ENCODE results near the gene REEP3.

DNA sequence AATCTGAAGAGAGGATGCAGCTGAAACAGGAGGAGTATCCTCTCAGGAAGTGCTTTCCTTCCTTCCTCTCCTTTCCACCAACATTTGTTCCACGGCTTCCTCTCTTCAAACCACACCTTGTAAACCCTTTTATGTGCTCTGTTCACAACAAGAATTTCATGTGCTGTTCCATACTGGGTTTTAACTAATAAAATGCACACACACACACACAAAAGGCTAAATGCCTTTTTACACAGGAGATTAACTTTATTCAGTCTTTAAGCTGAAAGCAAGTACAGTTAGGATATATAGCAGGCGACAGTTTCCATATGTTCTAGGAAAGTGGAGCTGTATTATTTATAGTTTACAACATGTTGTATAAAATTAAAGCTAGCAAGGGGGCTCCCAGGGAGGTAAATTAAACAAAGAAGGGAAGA lies 106.7 kb downstream of the REEP3 start:
- TF ChIP-seq, protein P1, sequence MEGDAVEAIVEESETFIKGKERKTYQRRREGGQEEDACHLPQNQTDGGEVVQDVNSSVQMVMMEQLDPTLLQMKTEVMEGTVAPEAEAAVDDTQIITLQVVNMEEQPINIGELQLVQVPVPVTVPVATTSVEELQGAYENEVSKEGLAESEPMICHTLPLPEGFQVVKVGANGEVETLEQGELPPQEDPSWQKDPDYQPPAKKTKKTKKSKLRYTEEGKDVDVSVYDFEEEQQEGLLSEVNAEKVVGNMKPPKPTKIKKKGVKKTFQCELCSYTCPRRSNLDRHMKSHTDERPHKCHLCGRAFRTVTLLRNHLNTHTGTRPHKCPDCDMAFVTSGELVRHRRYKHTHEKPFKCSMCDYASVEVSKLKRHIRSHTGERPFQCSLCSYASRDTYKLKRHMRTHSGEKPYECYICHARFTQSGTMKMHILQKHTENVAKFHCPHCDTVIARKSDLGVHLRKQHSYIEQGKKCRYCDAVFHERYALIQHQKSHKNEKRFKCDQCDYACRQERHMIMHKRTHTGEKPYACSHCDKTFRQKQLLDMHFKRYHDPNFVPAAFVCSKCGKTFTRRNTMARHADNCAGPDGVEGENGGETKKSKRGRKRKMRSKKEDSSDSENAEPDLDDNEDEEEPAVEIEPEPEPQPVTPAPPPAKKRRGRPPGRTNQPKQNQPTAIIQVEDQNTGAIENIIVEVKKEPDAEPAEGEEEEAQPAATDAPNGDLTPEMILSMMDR (IDR thresholded peaks at IDR 0.05) = no peak
- TF ChIP-seq POLR2A (IDR thresholded peaks at IDR 0.05) = no peak

All from thyroid gland (tissue), 4 donors.